Measurements from ENCODE around the gene CTXN1. TPM values are rescaled to one million over a fixed set of nuclear protein-coding genes. Genes with fewer than 3 reads are reported as not detected.
"Not testable (repeated sequence)": the region's sequence is repeated elsewhere in the genome, so short reads cannot be mapped to it uniquely, and the experiment has no call there.

Gene CTXN1
- 1 to 10 TPM in 9 of 10 donors, under 1 TPM in 1; 0.85 to 3.4 (median 2.5) TPM for polyA plus RNA-seq (ENCODE audit: insufficient read length in 10 of 10)
- long read RNA-seq, donor 1, partial matches to known transcripts: 0 of 1 reads
- long read RNA-seq, donor 1, other reads (novel, unspliced or antisense): 0 of 1 reads
- long read RNA-seq, donor 2, partial matches to known transcripts: 0 of 3 reads
- long read RNA-seq, donor 2, other reads (novel, unspliced or antisense): 0 of 3 reads
- long read RNA-seq, donor 3: 0 reads
- long read RNA-seq, donor 4, partial matches to known transcripts: 0 of 3 reads
- long read RNA-seq, donor 4, other reads (novel, unspliced or antisense): 0 of 3 reads
- long read RNA-seq, donor 5, partial matches to known transcripts: 0 of 4 reads
- long read RNA-seq, donor 5, other reads (novel, unspliced or antisense): 0 of 4 reads
- long read RNA-seq, donor 6, partial matches to known transcripts: 0 of 1 reads
- long read RNA-seq, donor 6, other reads (novel, unspliced or antisense): 0 of 1 reads
- long read RNA-seq, donor 7, partial matches to known transcripts: 0 of 2 reads
- long read RNA-seq, donor 7, other reads (novel, unspliced or antisense): 0 of 2 reads
- long read RNA-seq, donor 8: 0 reads
- long read RNA-seq, donor 9: 0 reads

- DNase-seq: peak in 2 of 3 donors; percentile 39 to 67
These were observed at the start of gene CTXN1 for GRCh38 chr19:7926021-7926726. TSS of gene CTXN1 (minus strand) at chr19:7926135. CDS start at chr19:7925538, 597 bp downstream.

DNA sequence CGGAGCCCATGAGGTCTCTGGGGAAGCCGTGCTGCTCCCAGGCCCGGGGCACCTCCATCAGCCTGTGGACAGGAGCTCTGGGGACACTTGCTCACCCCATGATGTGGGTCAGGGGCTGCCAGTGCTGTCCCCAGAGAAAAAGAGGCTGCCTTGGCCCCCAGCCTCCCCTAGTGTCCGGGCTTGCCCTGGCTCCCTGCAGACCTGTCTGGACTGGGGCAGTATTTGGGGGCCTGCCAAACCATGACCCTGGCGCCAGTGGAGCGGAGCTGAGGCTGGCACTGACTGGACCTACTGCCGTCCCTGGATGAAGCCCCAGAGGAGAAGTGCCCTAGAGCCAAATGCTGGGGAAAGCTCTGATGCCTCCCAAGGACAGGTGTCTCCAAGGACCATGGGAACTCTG is 49.1 kb upstream of the CTXN1 start:
- no peak for DNase-seq

DNA sequence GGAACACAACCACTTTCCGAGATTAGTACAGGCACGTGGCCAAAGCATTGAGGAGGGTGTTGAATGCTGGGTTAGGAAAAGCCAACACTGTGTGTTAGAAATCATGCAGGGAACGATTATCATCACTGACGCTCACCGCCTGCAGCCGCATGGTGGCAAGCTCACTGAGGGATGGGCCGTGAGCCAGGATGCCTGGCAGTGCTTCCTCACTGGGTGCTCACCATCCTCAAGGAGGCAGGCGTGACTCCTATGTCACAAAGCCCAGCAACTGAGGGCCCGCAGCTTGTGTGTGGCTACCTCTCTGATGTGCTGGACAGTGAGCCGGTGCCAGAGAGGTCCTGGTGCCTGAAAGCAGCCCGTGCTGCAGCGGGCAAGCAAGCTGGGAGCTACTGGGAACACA is 47.9 kb upstream of the CTXN1 start:
- no peak for DNase-seq

DNA sequence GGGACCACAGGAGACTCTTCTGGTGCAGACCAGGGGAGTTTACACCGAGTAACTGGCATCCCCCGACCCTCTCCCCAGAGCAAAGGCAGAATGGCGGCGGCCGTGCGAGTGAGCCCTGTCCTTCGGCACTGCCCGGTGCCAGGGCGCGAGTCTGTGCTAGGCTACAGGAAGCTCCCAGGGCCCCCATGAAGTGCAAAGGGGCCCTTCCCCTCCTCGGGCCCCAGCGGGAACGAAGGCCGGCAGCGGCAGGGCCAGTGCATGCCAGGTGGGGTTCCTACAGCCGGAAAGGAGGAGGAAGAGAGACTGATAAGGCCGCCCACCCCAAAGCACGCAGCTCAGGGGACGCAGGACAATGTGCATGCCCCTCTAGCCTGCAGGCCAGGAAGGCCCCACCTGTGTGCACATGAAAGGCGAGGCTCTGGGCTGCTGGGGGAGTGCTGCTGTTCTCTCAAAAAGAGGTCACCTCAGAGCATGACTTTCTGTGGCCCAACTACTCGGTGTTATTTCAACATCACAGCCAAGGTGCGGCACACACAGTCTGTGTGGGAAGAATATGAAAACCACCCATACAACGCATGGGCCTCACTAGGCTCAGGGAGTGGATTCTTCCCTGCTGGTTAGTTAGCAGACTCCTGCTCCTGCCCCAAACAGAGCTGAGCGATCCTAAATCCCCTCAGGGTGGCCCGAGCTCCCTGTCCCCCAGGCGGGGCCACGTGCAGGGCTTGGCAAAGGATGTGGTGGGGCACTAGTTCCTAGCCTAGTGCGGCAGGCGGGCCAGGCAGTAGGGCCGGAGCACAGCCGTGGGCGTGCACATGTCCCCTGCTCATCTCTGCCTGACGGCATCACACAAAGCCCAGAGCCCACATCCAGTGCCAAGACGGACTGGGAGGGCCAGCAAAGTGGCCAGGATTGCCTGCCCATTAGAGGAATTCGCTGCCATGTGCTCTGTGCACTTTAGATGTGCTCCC is 45.9 kb upstream of the CTXN1 start:
- DNase-seq: no peak

- DNase-seq: peak in 2 of 3 donors; percentile 16 to 37
These were observed 44.9 kb upstream of the CTXN1 start for GRCh38 chr19:7970716-7971448.

DNA sequence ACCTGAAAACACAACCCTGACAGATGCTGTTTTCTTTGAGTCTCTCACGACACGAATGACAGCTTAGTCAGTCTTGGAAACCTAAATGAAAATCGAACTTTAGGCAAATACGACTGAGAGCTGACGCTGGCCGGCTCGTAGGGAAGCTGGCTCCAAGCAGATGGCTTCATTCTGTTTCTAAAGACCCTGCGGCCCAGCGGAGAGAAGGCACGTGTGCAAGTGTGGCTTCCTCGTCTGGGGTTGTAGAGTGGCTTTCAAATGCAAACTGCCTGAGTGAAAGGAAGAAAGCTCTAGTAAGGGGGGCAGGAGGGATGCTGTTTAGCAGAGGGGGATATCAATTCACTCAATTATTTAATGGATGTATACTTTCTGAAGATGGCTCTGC is 43.6 kb upstream of the CTXN1 start:
- no peak for DNase-seq

- DNase-seq: no peak
These were observed 43.0 kb upstream of the CTXN1 start for GRCh38 chr19:7968796-7969554.

- DNase-seq: no peak
These were observed 42.3 kb upstream of the CTXN1 start for GRCh38 chr19:7968008-7968795.

GRCh38 chr19:7965921-7966665 is 40.2 kb upstream of the CTXN1 start:
- DNase-seq: no peak

DNA sequence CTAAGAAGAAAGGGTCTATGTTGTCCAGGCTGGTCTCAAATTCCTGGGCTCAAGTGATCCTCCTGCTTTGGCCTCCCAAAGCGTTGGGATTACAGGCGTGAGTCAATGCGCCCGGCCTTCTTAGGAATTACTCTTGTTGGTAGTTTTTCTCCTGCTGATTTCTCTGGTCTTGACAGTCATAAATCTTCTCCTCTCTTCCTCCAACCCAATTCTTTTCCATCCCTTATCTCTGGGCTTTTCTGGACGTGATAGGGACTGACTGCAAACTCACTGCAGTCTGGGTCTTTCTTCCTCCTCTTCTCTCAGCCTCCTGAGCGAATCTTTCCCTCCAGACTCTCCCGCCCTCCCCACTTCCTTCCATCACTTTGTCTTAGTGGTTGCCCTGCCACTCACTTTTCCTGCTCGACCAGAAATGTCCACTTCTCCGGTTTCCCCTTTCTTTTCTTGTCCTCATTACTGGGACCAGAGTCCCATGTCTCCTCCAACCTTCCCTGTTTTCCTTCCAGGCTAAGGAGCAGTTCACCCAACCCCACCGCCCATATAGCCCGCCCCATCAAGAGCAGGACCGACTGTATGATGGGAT is 39.4 kb upstream of the CTXN1 start:
- DNase-seq: no peak

DNA sequence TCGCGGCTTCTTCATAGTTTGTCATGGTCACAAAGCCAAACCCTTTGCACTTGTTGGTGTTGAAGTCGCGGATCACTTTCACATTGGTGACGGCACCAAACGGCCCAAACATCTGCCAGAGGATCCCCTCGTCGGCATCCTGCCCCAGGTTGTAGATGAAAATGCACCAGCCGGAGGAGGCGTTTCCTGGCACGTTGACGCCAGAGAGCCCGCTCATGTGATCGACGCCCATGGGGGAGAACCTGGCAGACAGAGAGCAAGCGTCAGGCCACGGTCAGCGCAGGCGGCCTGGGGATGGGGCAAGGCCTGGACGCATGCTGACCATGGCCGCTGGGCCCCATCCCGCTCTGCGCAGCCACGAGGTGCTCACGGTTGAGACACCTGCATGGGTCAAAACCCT is 37.6 kb upstream of the CTXN1 start:
- DNase-seq: no peak

DNA sequence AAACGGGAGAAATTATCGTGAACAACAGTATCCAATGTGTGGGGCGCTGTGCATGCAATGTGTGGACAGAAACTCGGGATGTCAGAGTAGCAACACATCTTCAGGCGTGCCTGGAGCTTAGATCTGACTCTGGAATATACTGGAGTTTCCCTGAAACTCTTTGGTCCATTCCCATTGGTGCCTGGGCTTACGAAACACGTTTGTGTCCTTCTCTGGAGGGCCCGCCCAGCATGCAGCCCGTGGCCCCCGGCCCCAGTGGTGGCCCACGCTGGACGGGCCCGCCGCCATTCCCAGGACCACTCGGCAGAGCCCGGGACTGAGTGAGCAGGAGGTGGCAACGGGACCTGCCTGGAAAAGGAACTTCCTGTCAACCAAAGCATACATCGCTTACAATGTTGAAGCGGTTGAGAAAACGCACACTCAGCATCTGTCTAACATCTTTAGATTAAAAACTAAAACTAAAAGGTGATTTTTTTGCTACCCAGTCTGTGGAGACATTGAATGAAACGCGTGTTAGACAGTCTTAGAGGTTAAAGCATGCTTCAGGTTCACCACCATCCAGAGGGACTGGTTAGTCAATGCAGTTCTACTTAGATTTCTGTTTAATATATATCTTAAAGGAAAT is 36.8 kb upstream of the CTXN1 start:
- no peak for DNase-seq

DNA sequence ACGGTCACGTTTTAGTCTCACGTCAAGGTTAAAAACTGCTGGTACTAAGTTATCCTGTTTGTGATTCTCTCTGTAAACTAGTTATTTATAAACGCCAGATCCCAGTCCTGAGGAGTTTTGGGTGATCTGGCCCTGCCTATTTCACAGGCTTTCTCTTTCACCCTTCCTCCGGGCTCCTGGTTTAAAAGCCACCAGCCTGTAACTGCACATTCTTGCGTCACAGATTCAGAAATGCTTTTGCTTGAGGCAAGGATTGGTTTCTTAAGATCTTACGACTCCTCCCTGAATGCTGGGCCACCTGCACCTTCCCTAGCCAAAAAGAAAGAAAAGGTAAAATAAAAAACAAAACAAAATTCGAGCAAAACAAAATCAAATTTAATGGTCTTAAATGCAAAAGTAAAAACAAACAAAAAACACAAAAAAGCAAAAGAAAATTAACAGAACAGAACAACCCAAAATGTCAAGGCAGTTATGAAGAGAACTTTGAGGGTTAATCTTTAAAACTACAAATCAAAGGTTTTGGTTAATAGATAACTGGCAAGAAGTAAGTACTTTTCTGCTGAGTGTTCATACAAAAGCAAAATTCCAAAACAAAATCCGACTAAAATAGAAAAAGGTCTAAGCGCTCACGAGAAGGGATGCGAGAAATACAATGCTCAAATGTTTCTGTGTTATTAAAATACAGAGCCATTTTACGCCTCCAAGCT is 36.1 kb upstream of the CTXN1 start:
- DNase-seq: no peak

DNA sequence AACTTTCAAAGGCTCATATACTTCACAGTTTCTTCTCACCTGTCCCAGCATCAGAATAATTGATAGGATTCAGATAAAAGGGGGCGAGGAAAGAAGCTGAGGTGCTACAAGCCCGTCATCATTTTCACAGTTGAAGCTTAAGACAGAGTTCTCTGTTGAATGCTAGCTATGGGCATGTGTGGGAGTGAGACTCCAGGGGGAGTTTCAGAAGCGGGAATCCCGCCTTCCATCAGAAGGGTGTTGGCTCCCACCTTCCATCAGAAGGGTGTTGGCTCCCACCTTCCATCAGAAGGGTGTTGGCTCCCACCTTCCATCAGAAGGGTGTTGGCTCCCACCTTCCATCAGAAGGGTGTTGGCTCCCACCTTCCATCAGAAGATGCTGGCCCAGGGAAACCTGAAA is 35.1 kb upstream of the CTXN1 start:
- not testable (repeated sequence) for DNase-seq

- no peak for DNase-seq
These were observed 33.3 kb upstream of the CTXN1 start for GRCh38 chr19:7959211-7959610.

DNA sequence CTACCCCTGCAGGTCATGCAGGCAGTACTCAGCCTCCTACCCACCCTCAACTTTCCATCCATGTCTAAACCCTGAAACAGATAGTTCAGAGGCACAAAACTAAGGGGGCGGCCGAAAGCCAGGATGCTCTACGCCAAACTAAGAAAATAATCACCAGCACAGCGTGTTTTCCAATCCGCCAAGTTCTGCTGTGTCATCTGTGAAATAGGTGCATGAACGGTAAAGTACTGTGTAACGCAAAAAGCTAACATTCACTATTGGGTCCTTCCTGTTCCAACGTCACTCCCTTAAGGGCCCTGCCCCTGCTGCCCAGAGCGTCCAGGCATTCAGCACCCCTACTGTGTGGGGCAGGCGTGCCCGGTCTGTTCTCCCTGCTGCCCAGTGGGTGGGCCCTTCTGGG is 29.8 kb upstream of the CTXN1 start:
- no peak for DNase-seq

DNA sequence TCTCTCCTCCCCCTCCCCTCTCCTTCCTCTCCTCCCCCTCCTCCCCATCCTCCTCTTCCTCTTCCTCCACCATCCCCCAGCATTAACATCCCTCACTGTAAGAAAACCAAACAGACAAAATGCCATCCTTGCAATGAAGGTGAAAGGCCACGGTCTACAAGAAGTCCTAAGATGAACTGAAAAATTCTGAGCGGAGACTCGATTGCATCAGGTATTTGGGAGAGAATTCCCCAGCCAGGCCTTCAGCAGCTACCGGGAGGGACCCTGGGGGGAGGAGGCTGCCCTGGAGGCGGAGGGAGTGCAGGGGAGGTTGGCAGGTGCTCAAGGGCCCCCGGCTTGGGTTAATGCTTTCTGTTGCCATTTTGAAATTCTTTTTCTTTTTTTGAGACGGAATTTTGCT is 27.6 kb upstream of the CTXN1 start:
- no peak for DNase-seq

All from muscle of back (tissue), 13 donors.